Measurements from ENCODE around the gene ABCG4. TPM values are rescaled to one million over a fixed set of nuclear protein-coding genes. Genes with fewer than 3 reads are reported as not detected.
"Not testable (repeated sequence)": the region's sequence is repeated elsewhere in the genome, so short reads cannot be mapped to it uniquely, and the experiment has no call there.

ABCG4 gene
- total and polyA plus RNA-seq, 3 donors from 2014 or later = 3.9 to 11.2 (median 5.4) TPM

DNA sequence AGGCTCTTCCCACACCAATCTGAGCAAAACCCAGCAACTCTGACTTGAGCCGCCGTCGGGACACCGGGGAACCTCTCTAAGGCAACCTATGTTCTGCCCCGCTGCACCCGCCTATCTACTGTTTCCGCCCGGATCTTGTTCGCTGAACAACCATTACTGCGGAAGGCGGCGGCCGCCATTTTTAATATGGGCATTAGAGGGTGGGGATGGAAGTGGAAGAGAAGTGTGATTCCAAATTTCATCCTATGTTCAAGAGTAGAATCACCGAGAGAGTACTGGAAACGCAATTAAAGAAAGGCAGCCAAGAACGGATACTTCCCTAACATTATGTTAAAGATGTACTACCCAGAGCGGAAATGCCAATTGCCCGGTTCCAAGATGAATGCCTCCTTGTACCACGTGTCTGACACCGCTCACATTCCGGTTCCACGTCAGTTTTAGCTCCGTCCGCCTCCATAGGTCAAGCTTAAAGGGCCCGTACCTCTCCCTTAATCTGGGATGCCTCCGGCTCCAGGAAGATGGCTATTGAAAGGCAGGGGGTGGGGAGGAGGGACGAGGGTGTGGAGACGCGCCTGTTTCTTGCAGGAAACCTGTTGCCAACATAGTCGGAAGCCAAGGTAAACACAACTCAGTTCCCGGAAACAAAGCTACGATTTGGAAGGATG, 47.0 kb upstream of the ABCG4 start, which contains the start of gene DPAGT1:
DPAGT1 (minus strand) TSS at position 95 of the 665 bp plus-strand sequence. CDS start 198 bp downstream, outside the sequence.
- peak; percentile 97 for DNase-seq
- Histone ChIP-seq H3K4me3 (peak within 1 kb of the TSS; percentile 76 to 85), H3K27me3 (no peaks in the 10 kb centered on the region), H3K9me3 (no peaks in the 10 kb centered on the region), H3K4me1 (peaks cover 39% of the 10 kb centered on the region), H3K27ac (peak within 1 kb of the TSS; percentile 84 to 93), H3K36me3 (ENCODE audit: low read depth, missing control alignments) (no peaks in the 10 kb centered on the region)
- 0% methylated on average over 32 of the region's 32 CpGs for WGBS, 2 donors
- intact Hi-C loops (cut with DNase I; ENCODE audit: low total_unique reads) = no loop called here
- TF ChIP-seq, protein P1, sequence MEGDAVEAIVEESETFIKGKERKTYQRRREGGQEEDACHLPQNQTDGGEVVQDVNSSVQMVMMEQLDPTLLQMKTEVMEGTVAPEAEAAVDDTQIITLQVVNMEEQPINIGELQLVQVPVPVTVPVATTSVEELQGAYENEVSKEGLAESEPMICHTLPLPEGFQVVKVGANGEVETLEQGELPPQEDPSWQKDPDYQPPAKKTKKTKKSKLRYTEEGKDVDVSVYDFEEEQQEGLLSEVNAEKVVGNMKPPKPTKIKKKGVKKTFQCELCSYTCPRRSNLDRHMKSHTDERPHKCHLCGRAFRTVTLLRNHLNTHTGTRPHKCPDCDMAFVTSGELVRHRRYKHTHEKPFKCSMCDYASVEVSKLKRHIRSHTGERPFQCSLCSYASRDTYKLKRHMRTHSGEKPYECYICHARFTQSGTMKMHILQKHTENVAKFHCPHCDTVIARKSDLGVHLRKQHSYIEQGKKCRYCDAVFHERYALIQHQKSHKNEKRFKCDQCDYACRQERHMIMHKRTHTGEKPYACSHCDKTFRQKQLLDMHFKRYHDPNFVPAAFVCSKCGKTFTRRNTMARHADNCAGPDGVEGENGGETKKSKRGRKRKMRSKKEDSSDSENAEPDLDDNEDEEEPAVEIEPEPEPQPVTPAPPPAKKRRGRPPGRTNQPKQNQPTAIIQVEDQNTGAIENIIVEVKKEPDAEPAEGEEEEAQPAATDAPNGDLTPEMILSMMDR (IDR thresholded peaks at IDR 0.05) = no peak
- TF ChIP-seq POLR2A (IDR thresholded peaks at IDR 0.05) = no peak

DNA sequence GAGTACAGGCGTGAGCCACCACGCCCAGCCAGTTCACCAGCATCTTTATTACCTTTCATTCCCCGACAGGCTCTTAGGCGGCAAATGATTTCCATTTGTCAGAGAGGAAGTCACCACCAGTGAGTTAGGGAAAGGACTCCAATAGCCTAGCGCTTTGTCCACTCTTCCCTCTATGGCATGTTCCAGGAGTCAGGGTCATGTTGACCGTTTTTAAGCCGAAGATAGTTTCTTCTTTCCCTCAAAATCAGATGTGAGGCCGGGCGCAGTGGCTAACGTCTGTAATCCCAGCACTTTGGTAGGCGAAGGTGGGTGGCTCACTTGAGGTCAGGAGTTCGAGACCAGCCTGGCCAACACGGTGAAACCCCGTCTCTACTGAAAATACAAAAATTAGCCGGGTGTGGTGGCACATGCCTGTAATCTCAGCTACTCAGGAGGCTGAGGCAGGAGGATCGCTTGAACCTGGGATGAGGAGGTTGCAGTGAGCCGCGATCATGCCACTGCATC, 45.6 kb upstream of the ABCG4 start:
- intact Hi-C loops (cut with DNase I; ENCODE audit: low total_unique reads); DNase-seq: not testable (repeated sequence)
- peak overlapping the region; percentile 84 to 93 for H3K27ac ChIP-seq

DNA sequence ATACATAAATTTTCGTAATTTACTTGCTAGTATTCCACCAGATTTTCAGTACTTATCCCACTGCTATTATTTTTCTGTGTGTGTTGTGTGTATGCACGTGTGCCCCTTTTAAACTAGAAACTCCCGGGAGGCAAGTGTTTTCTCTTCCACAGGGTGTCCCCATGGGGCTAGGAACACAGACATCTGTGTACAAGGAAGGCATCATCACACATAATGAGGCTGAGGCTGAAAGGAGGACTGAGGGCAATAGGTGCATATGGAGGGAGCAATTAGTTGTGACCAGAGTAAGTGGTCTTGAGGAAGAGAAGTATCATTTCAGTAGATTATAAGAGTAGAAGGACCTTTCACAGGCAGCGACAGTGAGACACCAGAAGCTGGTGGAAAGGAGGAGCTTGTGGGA, 45.1 kb upstream of the ABCG4 start:
- Histone ChIP-seq H3K36me3 (ENCODE audit: low read depth, missing control alignments) (no peaks in the 10 kb centered on the region), H3K4me1 (peaks cover 39% of the 10 kb centered on the region), H3K9me3 (no peaks in the 10 kb centered on the region), H3K4me3 (no peak overlapping the region), H3K27ac (no peak overlapping the region), H3K27me3 (no peaks in the 10 kb centered on the region)
- intact Hi-C loops (cut with DNase I; ENCODE audit: low total_unique reads) = no loop called here
- DNase-seq = no peak
- no peak for TF ChIP-seq POLR2A (IDR thresholded peaks at IDR 0.05)
- TF ChIP-seq, protein P1 (IDR thresholded peaks at IDR 0.05) = no peak
- WGBS, 2 donors = 52 to 64% methylated on average over 4 of the region's 4 CpGs

More for the DNA sequence above, 45.6 kb upstream of the ABCG4 start:
- H3K27me3 ChIP-seq; H3K36me3 ChIP-seq (ENCODE audit: low read depth, missing control alignments); H3K9me3 ChIP-seq: not testable (repeated sequence)
- Histone ChIP-seq H3K4me3 (peak overlapping the region; percentile 76 to 85), H3K4me1 (peaks cover 39% of the 10 kb centered on the region)
- 68 to 73% methylated on average over 18 of the region's 18 CpGs for WGBS, 2 donors

DNA sequence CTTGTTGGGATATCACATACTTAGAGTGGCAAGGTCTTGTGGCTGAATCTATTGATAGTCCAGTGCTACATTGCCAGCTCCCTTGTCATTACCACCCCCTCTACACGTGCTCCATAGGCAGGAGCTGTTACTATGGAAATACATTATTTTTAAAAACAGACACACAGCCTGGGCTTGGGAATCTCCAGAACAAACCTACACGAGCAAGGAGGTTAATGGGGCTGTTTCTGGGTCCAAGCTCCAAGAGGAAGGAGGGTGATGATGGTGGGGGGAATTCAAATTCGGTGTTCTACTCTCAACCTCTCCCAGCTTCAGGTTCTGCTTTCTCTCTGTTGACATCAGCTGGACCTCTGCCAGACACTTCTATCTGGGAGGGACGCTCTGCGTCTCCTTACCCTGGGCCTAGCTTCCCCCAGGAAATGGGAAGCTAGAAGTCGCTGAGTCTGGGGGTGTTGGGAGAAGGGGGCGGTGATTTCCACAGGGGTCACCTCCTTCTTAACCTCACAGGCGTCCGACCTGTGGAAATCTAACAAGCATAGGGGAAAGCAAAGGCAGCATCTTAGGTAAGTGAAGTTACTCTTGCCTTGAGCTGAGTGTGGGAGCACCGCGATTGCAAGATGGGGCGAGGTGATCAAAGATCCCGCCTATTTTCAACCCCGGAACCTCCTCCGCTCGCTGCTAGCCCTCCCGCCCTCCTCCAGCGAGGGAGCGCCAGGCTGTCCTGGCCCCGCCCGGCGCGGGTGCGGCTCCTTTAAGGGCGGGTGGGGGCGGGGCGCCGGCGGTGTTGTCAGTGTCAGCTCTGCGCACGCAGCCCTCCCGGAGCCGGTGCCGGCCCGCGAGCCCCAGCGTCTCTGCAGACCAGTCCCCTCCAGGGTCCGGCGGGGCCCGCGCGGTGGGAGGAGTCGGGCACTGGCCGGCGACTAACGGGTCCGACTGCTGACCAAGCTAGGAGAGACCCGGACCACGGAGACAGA, 42.0 kb upstream of the ABCG4 start, which contains the start of gene C2CD2L:
C2CD2L (plus strand) TSS at position 781 of the 974 bp plus-strand sequence. CDS start 398 bp downstream, outside the sequence.
- Histone ChIP-seq H3K27ac (peak within 1 kb of the TSS; percentile 33 to 62), H3K4me1 (peaks cover 26% of the 10 kb centered on the region), H3K27me3 (no peaks in the 10 kb centered on the region), H3K36me3 (ENCODE audit: low read depth, missing control alignments) (no peaks in the 10 kb centered on the region), H3K9me3 (no peaks in the 10 kb centered on the region), H3K4me3 (peak within 1 kb of the TSS; percentile 84 to 89)
- TF ChIP-seq, protein P1 (IDR thresholded peaks at IDR 0.05) = no peak
- no peak for TF ChIP-seq POLR2A (IDR thresholded peaks at IDR 0.05)
- 1% methylated on average over 14 to 39 of the region's 49 CpGs for WGBS, 2 donors
- peak; percentile 93 for DNase-seq
- intact Hi-C loops (cut with DNase I; ENCODE audit: low total_unique reads) = no loop called here
